Measurements from ENCODE around the gene CENPW.

Gene CENPW

GRCh38 chr6:126373344-126373743 lies 33.4 kb downstream of the CENPW start:
- DNase-seq (ENCODE audit: low read depth in 2 of 2), result no peak

- no peak for DNase-seq (ENCODE audit: low read depth in 2 of 2)
Measured at GRCh38 chr6:126374372-126374771, 34.5 kb downstream of the CENPW start.

- no peak for DNase-seq (ENCODE audit: low read depth in 2 of 2)
Measured at GRCh38 chr6:126376682-126377081, 36.8 kb downstream of the CENPW start.

GRCh38 chr6:126377594-126378153 lies 37.8 kb downstream of the CENPW start:
- DNase-seq (ENCODE audit: low read depth in 2 of 2), result no peak

GRCh38 chr6:126380072-126380583 lies 40.2 kb downstream of the CENPW start:
- no peak for DNase-seq (ENCODE audit: low read depth in 2 of 2)

- no peak for DNase-seq (ENCODE audit: low read depth in 2 of 2)
Measured at GRCh38 chr6:126381498-126381897, 41.6 kb downstream of the CENPW start.

GRCh38 chr6:126383203-126383602 lies 43.3 kb downstream of the CENPW start:
- no peak for DNase-seq (ENCODE audit: low read depth in 2 of 2)

- DNase-seq (ENCODE audit: low read depth in 2 of 2), result no peak
Measured at GRCh38 chr6:126385536-126385935, 45.6 kb downstream of the CENPW start.

GRCh38 chr6:126388104-126388598 lies 48.2 kb downstream of the CENPW start:
- no peak for DNase-seq (ENCODE audit: low read depth in 2 of 2)

- DNase-seq (ENCODE audit: low read depth in 2 of 2), result no peak
Measured at GRCh38 chr6:126396131-126396530, 56.2 kb downstream of the CENPW start.

All from stimulated activated CD4-positive, alpha-beta T cell treated with anti-CD3 and anti-CD28 coated beads, Interleukin-1b, Interleukin-23, amount 100 ng/mL, for 4 hours (primary cell).